CD4-positive, CD25-positive, alpha-beta regulatory T cell (primary cell): Measurements from ENCODE around the gene MS4A12. TPM values are rescaled to one million over a fixed set of nuclear protein-coding genes. Genes with fewer than 3 reads are reported as not detected.
A peak's percentile ranks its signal among the peaks of the same experiment; 100 is the strongest.
"Not testable (repeated sequence)": the region's sequence is repeated elsewhere in the genome, so short reads cannot be mapped to it uniquely, and the experiment has no call there.

ENCODE experiments used
- ATAC-seq, 2 donors: fragments of 150-1000 bp; cut with Tn5 transposase; one replicate each; pipeline ENCODE4 v1.10.0; 2021; ENCODE audit warnings: low read depth in 2 of 2, moderate number of reproducible peaks in 2 of 2, moderate library complexity in 1 of 2
- DNase-seq, 3 donors: peaks; one replicate each; pipeline versions ENCODE4 v3.0.0 to v3.0.0-alpha.2; 2012 to 2022; ENCODE audit warnings: mixed read lengths in 1 of 3
- H3K27ac ChIP-seq: one replicate; pipeline ENCODE4 v1.7.0; 2013; ENCODE audit warnings: mild to moderate bottlenecking, low read length; ENCODE audit not compliant: insufficient read depth, poor library complexity, severe bottlenecking
- H3K27me3 ChIP-seq: one replicate; pipeline ENCODE4 v1.7.0; 2013; ENCODE audit warnings: low read length; ENCODE audit not compliant: control insufficient read depth, insufficient read depth
- H3K36me3 ChIP-seq: one replicate; pipeline ENCODE4 v1.7.0; 2013; ENCODE audit warnings: mild to moderate bottlenecking, low read length, moderate library complexity; ENCODE audit not compliant: control insufficient read depth, insufficient read depth
- H3K4me1 ChIP-seq: 2 replicates; pipeline ENCODE4 v1.7.0; 2013; ENCODE audit warnings: mild to moderate bottlenecking, low read length; ENCODE audit not compliant: insufficient read depth, control insufficient read depth, poor library complexity, severe bottlenecking
- H3K4me3 ChIP-seq: one replicate; pipeline ENCODE4 v1.7.0; 2013; ENCODE audit warnings: low read depth, mild to moderate bottlenecking, low read length, moderate library complexity
- H3K9me3 ChIP-seq, 2 experiments: 1 replicate in 1 of 2; 2 replicates in 1 of 2; pipeline ENCODE4 v1.7.0; 2013; ENCODE audit warnings: low read length in 2 of 2, mild to moderate bottlenecking in 1 of 2, moderate library complexity in 1 of 2; ENCODE audit not compliant: control insufficient read depth in 2 of 2
- H3K27ac Mint-ChIP-seq, 3 donors: one replicate each; pipeline ENCODE4 v1.8.0; 2020 to 2022; ENCODE audit warnings: mild to moderate bottlenecking in 3 of 3, mixed read lengths in 3 of 3, moderate library complexity in 2 of 3
- H3K27me3 Mint-ChIP-seq: one replicate; pipeline ENCODE4 v1.8.0; 2022; ENCODE audit warnings: mild to moderate bottlenecking, mixed read lengths
- H3K36me3 Mint-ChIP-seq: one replicate; pipeline ENCODE4 v1.8.0; 2020; ENCODE audit warnings: mixed read lengths
- H3K4me1 Mint-ChIP-seq, 4 donors: one replicate each; pipeline ENCODE4 v1.8.0; 2020 to 2022; ENCODE audit warnings: mixed read lengths in 4 of 4, mild to moderate bottlenecking in 1 of 4
- H3K4me3 Mint-ChIP-seq, 4 donors: one replicate each; pipeline ENCODE4 v1.8.0; 2020 to 2022; ENCODE audit warnings: mild to moderate bottlenecking in 4 of 4, mixed read lengths in 4 of 4, moderate library complexity in 3 of 4
- H3K9me3 Mint-ChIP-seq, 7 donors: one replicate each; pipeline ENCODE4 v1.8.0; 2020 to 2022; ENCODE audit warnings: mixed read lengths in 7 of 7, mild to moderate bottlenecking in 3 of 7, moderate library complexity in 2 of 7
- polyA plus RNA-seq, 4 donors: library from polyadenylated mRNA; unstranded; fragments of 300-500 nt; fragmentation: Illumina TruSeq; gene quantifications; one replicate each; pipeline ENCODE4 v1.2.3, GENCODE V29; 2021
- total RNA-seq: library from RNA; stranded (reverse); gene quantifications from one replicate; pipeline ENCODE4 v1.2.3, GENCODE V29; 2022

The MS4A12 gene, protein sequence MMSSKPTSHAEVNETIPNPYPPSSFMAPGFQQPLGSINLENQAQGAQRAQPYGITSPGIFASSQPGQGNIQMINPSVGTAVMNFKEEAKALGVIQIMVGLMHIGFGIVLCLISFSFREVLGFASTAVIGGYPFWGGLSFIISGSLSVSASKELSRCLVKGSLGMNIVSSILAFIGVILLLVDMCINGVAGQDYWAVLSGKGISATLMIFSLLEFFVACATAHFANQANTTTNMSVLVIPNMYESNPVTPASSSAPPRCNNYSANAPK
- total RNA-seq (not detected), polyA plus RNA-seq (not detected)

DNA sequence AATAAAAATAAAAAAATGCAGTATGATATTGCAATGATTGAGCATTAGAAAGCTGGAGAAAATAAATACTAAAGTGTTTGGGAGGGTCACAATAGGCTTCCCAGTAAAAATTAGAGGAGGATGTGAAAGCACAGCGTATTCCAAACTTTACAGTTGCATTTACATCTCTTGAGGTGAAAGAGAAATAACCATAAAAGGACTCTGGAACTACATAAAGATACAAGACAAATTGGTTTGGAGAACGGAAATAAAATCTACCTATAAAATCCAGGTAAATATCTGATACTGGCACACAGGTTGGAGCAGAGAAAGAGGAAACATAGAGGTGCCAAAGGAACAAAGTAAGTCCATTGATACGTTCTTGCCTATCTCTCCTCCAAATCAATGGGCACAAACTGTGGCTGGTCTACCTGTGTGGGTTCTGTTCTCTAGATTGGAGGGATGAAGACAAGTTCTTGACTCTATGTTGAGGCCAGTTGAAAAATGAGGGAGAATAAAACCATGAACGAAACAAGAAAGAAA lies at the start of gene MS4A12:
Gene MS4A12, plus strand, starts transcription at position 291 of the 522 bp plus-strand sequence. CDS start 4,541 bp downstream, outside the sequence.
- Mint-ChIP-seq H3K4me1 (no peaks in the 10 kb centered on the region), H3K27ac (no peak within 1 kb of the TSS), H3K27me3 (peaks cover 12% of the 10 kb centered on the region), H3K4me3 (no peak within 1 kb of the TSS), H3K9me3 (peaks cover 0 to 3% (median 0%) of the 10 kb centered on the region in 7 donors), H3K36me3 (no peaks in the 10 kb centered on the region)
- no peaks in the 10 kb centered on the region for H3K4me1 ChIP-seq
- no peaks in the 10 kb centered on the region for H3K36me3 ChIP-seq
- no peaks in the 10 kb centered on the region for H3K9me3 ChIP-seq
- ATAC-seq, result no peak
- no peak within 1 kb of the TSS for H3K4me3 ChIP-seq
- DNase-seq, result no peak
- H3K27me3 ChIP-seq, result no peaks in the 10 kb centered on the region
- no peak within 1 kb of the TSS for H3K27ac ChIP-seq

DNA sequence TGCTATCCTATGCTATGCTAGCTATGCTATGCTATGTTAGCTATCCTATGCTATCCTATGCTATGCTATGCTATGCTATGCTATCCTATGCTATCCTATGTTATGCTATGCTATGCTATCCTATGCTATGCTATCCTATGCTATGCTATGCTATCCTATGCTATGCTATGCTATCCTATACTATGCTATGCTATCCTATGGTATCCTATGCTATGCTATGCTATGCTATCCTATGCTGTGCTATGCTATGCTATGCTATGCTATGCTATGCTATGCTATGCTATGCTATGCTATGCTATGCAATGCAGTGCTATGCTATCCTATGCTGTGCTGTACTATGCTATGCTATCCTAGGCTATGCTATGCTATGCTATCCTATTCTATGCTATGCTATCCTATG lies 45.5 kb upstream of the MS4A12 start:
- H3K36me3 ChIP-seq, result no peaks in the 10 kb centered on the region
- no peaks in the 10 kb centered on the region for H3K36me3 Mint-ChIP-seq

DNA sequence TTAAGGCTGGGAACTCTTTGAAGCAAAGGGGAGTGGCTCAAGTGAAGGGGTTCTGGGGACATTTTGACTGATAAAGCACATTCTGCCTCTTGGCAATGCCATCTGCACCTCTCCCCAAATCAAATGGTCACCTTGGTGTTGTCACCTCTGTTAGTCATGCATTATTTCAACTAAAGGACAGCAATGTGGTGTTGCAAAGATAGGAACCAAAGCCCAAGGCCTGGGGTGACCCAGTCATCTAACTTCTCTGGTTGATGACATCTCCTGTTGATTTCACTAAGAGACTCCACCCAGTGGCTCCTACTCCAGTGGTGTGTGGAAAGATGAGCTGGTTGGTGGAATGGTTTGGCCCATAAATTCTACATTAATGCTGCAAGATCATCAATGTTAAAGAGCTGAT lies 44.7 kb upstream of the MS4A12 start:
- DNase-seq (no peak), ATAC-seq (no peak)
- Histone ChIP-seq H3K36me3 (no peaks in the 10 kb centered on the region), H3K27ac (no peak overlapping the region), H3K4me1 (no peaks in the 10 kb centered on the region), H3K4me3 (no peak overlapping the region), H3K27me3 (no peaks in the 10 kb centered on the region), H3K9me3 (no peaks in the 10 kb centered on the region)
- Mint-ChIP-seq H3K27me3 (no peaks in the 10 kb centered on the region), H3K9me3 (peaks cover 0 to 2% (median 0%) of the 10 kb centered on the region in 7 donors), H3K4me3 (no peak overlapping the region), H3K4me1 (peaks cover 5 to 19% (median 16%) of the 10 kb centered on the region in 4 donors), H3K27ac (peak overlapping the region in 1 of 3 donors; percentile 1), H3K36me3 (no peaks in the 10 kb centered on the region)

More for the DNA sequence above, 45.5 kb upstream of the MS4A12 start:
- no peak for DNase-seq
- H3K4me1 Mint-ChIP-seq, result peaks cover 5 to 19% (median 16%) of the 10 kb centered on the region in 4 donors
- H3K27me3 Mint-ChIP-seq, result no peaks in the 10 kb centered on the region
- Histone ChIP-seq H3K27ac (no peak overlapping the region), H3K9me3 (no peaks in the 10 kb centered on the region), H3K27me3 (no peaks in the 10 kb centered on the region), H3K4me1 (no peaks in the 10 kb centered on the region), H3K4me3 (peak overlapping the region; percentile 86)
- ATAC-seq, result no peak
- peaks cover 0 to 2% (median 0%) of the 10 kb centered on the region in 7 donors for H3K9me3 Mint-ChIP-seq
- H3K27ac Mint-ChIP-seq, result peak overlapping the region in 1 of 3 donors; percentile 92
- peak overlapping the region; percentile 88 to 90 (median 88) for H3K4me3 Mint-ChIP-seq

DNA sequence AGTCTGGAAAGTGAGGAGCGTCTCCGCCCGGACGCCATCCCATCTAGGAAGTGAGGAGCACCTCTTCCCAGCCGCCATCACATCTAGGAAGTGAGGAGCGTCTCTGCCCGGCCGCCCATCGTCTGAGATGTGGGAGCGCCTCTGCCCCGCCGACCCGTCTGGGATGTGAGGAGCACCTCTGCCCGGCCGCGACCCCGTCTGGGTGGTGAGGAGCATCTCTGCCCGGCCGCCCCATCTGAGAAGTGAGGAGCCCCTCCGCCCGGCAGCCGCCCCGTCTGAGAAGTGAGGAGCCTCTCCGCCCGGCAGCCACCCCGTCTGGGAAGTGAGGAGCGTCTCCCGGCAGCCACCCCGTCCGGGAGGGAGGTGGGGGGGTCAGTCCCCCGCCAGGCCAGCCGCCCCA lies 41.4 kb upstream of the MS4A12 start:
- not testable (repeated sequence) for H3K27me3 Mint-ChIP-seq, H3K9me3 ChIP-seq, DNase-seq, H3K4me3 Mint-ChIP-seq, H3K9me3 Mint-ChIP-seq, ATAC-seq, H3K4me3 ChIP-seq, H3K27me3 ChIP-seq, H3K4me1 ChIP-seq, H3K36me3 ChIP-seq, H3K27ac ChIP-seq, H3K36me3 Mint-ChIP-seq, H3K27ac Mint-ChIP-seq
- peaks cover 5 to 22% (median 8%) of the 10 kb centered on the region in 4 donors for H3K4me1 Mint-ChIP-seq

DNA sequence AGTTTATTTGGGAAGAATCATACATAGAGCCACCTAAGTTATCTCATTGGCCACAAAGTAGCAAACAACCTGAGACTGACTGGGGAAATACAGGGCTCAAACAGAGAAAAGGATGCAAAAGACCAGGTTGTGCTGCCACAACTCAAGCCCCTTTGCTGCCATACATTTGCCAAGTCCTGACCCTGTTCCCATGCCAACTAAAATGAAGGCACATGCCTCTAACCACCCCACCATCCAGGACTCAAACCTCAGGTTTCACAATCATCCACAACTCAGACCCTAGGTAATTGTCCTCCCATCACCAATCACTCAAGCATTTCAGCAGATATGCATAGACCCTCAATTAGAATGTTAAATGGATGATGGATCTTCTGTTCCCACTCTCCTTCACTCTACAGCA lies 38.4 kb upstream of the MS4A12 start:
- ATAC-seq, result no peak
- H3K27ac ChIP-seq, result no peak overlapping the region
- H3K27me3 ChIP-seq, result peaks cover 5% of the 10 kb centered on the region
- no peaks in the 10 kb centered on the region for H3K9me3 ChIP-seq
- Mint-ChIP-seq H3K4me3 (no peak overlapping the region), H3K9me3 (peaks cover 0 to 7% (median 0%) of the 10 kb centered on the region in 7 donors), H3K36me3 (no peaks in the 10 kb centered on the region), H3K27ac (no peak overlapping the region), H3K4me1 (peaks cover 0 to 18% (median 1%) of the 10 kb centered on the region in 4 donors), H3K27me3 (peaks cover 17% of the 10 kb centered on the region)
- H3K36me3 ChIP-seq, result no peaks in the 10 kb centered on the region
- no peak for DNase-seq
- H3K4me1 ChIP-seq, result no peaks in the 10 kb centered on the region
- H3K4me3 ChIP-seq, result no peak overlapping the region

DNA sequence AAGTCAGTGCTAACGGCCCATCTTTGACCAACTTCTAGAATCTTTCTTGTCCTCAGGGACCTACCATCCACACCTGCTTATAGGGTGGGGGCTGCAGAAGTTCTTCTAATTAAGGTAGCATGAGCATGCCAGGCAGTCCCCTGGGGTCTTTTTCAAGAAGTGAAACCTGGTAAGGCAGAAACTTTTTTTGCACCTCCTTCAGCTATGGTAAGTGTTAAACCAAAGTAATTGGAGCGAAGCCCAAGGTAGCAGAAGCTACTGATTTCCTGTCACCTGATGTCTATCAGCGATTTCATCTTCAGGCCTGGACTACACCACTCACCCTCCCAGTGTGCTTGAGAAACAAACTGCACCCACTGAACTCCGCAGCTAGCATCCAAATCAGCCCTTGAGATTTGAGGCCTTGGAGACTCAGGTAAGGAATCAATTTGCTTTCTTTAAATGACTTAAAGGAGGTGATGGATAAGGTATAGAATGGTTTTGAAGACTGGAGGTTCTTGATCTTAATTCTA lies 37.0 kb upstream of the MS4A12 start, which contains the start of gene MS4A1:
Gene MS4A1, plus strand, starts transcription at position 317 of the 512 bp plus-strand sequence. CDS start 6,528 bp downstream, outside the sequence.
- Histone ChIP-seq H3K36me3 (no peaks in the 10 kb centered on the region), H3K4me1 (no peaks in the 10 kb centered on the region), H3K27me3 (peaks cover 5% of the 10 kb centered on the region), H3K4me3 (no peak within 1 kb of the TSS), H3K27ac (no peak within 1 kb of the TSS), H3K9me3 (no peaks in the 10 kb centered on the region)
- H3K9me3 Mint-ChIP-seq, result peaks cover 0 to 5% (median 0%) of the 10 kb centered on the region in 7 donors
- peaks cover 0 to 18% (median 1%) of the 10 kb centered on the region in 4 donors for H3K4me1 Mint-ChIP-seq
- peaks cover 18% of the 10 kb centered on the region for H3K27me3 Mint-ChIP-seq
- H3K4me3 Mint-ChIP-seq, result peak within 1 kb of the TSS in 1 of 4 donors; percentile 52
- DNase-seq (peak in 1 of 3 donors; percentile 5), ATAC-seq (peak; percentile 45 to 70)
- no peaks in the 10 kb centered on the region for H3K36me3 Mint-ChIP-seq
- peak within 1 kb of the TSS in 1 of 3 donors; percentile 54 for H3K27ac Mint-ChIP-seq

DNA sequence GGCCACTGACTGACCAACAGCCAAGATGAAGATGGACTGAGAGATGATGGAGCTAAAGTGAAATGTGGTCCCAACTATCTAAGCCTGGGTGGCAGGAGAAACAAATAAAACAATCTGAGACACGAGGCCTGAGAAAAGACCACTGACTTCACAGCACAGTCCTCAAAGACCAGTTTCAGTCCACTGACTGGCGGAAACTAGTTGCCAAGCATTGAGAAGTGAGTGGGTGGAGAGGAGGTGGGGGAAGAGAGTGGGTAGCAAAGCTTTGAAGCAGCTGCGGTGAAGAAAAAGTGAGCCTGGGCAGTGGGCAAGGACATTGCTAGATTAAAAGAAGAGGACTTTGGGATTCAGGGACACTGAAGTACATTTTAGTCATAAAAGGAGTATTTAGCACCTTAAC lies 35.0 kb upstream of the MS4A12 start:
- Histone ChIP-seq H3K27me3 (peaks cover 5% of the 10 kb centered on the region), H3K36me3 (no peaks in the 10 kb centered on the region), H3K4me3 (no peak overlapping the region), H3K4me1 (no peaks in the 10 kb centered on the region), H3K9me3 (no peaks in the 10 kb centered on the region), H3K27ac (no peak overlapping the region)
- peaks cover 0 to 5% (median 0%) of the 10 kb centered on the region in 7 donors for H3K9me3 Mint-ChIP-seq
- ATAC-seq, result no peak
- peaks cover 18% of the 10 kb centered on the region for H3K27me3 Mint-ChIP-seq
- no peak for DNase-seq
- H3K27ac Mint-ChIP-seq, result peak overlapping the region in 1 of 3 donors; percentile 58
- H3K36me3 Mint-ChIP-seq, result no peaks in the 10 kb centered on the region
- H3K4me3 Mint-ChIP-seq, result no peak overlapping the region
- H3K4me1 Mint-ChIP-seq, result peaks cover 0 to 18% (median 1%) of the 10 kb centered on the region in 4 donors
